Liver (tissue), 9 donors: Measurements from ENCODE around the gene ANKRD49. TPM values are rescaled to one million over a fixed set of nuclear protein-coding genes. Genes with fewer than 3 reads are reported as not detected.

Source experiments
- DNase-seq: peaks from one replicate; pipeline ENCODE4 v3.0.0-alpha.2; 2017; ENCODE audit warnings: low spot score
- H3K27ac ChIP-seq, 2 donors: one replicate each; pipeline ENCODE4 v1.7.0; 2013; ENCODE audit warnings: inconsistent platforms in 2 of 2, low read length in 2 of 2, control low read depth in 1 of 2, low read depth in 1 of 2, mild to moderate bottlenecking in 1 of 2
- H3K27me3 ChIP-seq, 4 donors: one replicate each; pipeline versions ENCODE4 v1.6.1 to v1.7.0; 2013; ENCODE audit warnings: low read length in 3 of 4, inconsistent platforms in 1 of 4, mild to moderate bottlenecking in 1 of 4, moderate library complexity in 1 of 4; ENCODE audit not compliant: control insufficient read depth in 4 of 4, insufficient read depth in 4 of 4
- H3K36me3 ChIP-seq, 4 donors: one replicate each; pipeline versions ENCODE4 v1.6.1 to v1.7.0; 2013; ENCODE audit warnings: low read length in 3 of 4, mild to moderate bottlenecking in 3 of 4, low read depth in 1 of 4, moderate library complexity in 1 of 4; ENCODE audit not compliant: control insufficient read depth in 4 of 4, insufficient read depth in 3 of 4
- H3K4me1 ChIP-seq, 4 donors: one replicate each; pipeline versions ENCODE4 v1.6.1 to v1.7.0; 2013; ENCODE audit warnings: low read length in 3 of 4, mild to moderate bottlenecking in 3 of 4, moderate library complexity in 1 of 4; ENCODE audit not compliant: control insufficient read depth in 4 of 4, insufficient read depth in 4 of 4
- H3K4me3 ChIP-seq, 3 donors: one replicate each; pipeline versions ENCODE4 v1.6.1 to v1.7.0; 2013; ENCODE audit warnings: low read length in 3 of 3, control low read depth in 1 of 3, low read depth in 1 of 3, mild to moderate bottlenecking in 1 of 3
- H3K9ac ChIP-seq, 2 donors: one replicate each; pipeline ENCODE4 v1.7.0; 2013; ENCODE audit warnings: low read length in 2 of 2, mild to moderate bottlenecking in 2 of 2, moderate library complexity in 2 of 2, control low read depth in 1 of 2, low read depth in 1 of 2
- H3K9me3 ChIP-seq, 4 donors: one replicate each; pipeline versions ENCODE4 v1.6.1 to v1.7.0; 2013; ENCODE audit warnings: low read length in 3 of 4; ENCODE audit not compliant: control insufficient read depth in 4 of 4
- EGR1 ChIP-seq, 2 donors: IDR thresholded peaks; 2 replicates each; pipeline ENCODE4 v1.6.1; 2016 to 2018; ENCODE audit warnings: antibody characterized with exemption in 2 of 2, low read depth in 2 of 2
- FOXA1 ChIP-seq: IDR thresholded peaks from 2 replicates; pipeline ENCODE4 v1.6.1; 2016; ENCODE audit warnings: antibody characterized with exemption
- FOXA2 ChIP-seq: IDR thresholded peaks from 2 replicates; pipeline ENCODE4 v1.6.1; 2016; ENCODE audit warnings: antibody characterized with exemption
- GABPA ChIP-seq, 2 donors: IDR thresholded peaks in 1 of 2; conservative IDR thresholded peaks in 1 of 2; 2 replicates each; pipeline ENCODE4 v1.6.1; 2016; ENCODE audit warnings: antibody characterized with exemption in 2 of 2, mild to moderate bottlenecking in 1 of 2, moderate library complexity in 1 of 2
- HNF4A ChIP-seq, 2 donors: conservative IDR thresholded peaks; 2 replicates each; pipeline ENCODE4 v1.6.1; 2016; ENCODE audit warnings: antibody characterized with exemption in 2 of 2, mild to moderate bottlenecking in 2 of 2
- HNF4G ChIP-seq: IDR thresholded peaks from 2 replicates; pipeline ENCODE4 v1.6.1; 2016; ENCODE audit warnings: antibody characterized with exemption
- JUND ChIP-seq, 2 donors: IDR thresholded peaks; 2 replicates each; pipeline ENCODE4 v1.6.1; 2016; ENCODE audit warnings: antibody characterized with exemption in 2 of 2
- NR2F2 ChIP-seq: IDR thresholded peaks from 2 replicates; pipeline ENCODE4 v1.6.1; 2016; ENCODE audit warnings: antibody characterized with exemption
- RAD21 ChIP-seq, 2 donors: IDR thresholded peaks; 2 replicates each; pipeline ENCODE4 v1.6.1; 2016; ENCODE audit warnings: antibody characterized with exemption in 2 of 2, mild to moderate bottlenecking in 2 of 2
- RXRA ChIP-seq, 2 donors: IDR thresholded peaks; 2 replicates each; pipeline ENCODE4 v1.6.1; 2017 to 2018; ENCODE audit warnings: antibody characterized with exemption in 2 of 2, mild to moderate bottlenecking in 1 of 2
- TAF1 ChIP-seq: conservative IDR thresholded peaks from 2 replicates; pipeline ENCODE4 v1.6.1; 2016; ENCODE audit warnings: antibody characterized with exemption, mild to moderate bottlenecking
- YY1 ChIP-seq: IDR thresholded peaks from 2 replicates; pipeline ENCODE4 v1.6.1; 2016; ENCODE audit warnings: antibody characterized with exemption, mild to moderate bottlenecking
- WGBS: extraction: QIAGEN DNeasy Blood & Tissue Kit; methylation state at CpG from one replicate; pipeline ENCODE4 v1.1.7; 2013; 5-methylcytosine and 5-hydroxymethylcytosine counted together
- polyA plus RNA-seq, 2 donors: library from polyadenylated mRNA; stranded (reverse) in 1 of 2; unstranded in 1 of 2; fragments of 200-250 nt in 1 of 2; fragments of >200 nt in 1 of 2; fragmentation: Nextera tagmentation in 1 of 2; extraction: Ambion mirVana in 1 of 2; gene quantifications; one replicate each; pipeline versions ENCODE4 v1.2.1 to v1.2.3, GENCODE V29; 2013 to 2015
- total RNA-seq, 2 donors: library from RNA; depleted of rRNA; stranded (reverse); fragments of >200 nt; gene quantifications; one replicate each; pipeline ENCODE4 v1.2.3, GENCODE V29; 2014
- TF ChIP-seq, protein P1 (sequence below): IDR thresholded peaks from 2 replicates; pipeline ENCODE4 v1.6.1; 2016; ENCODE audit warnings: antibody characterized with exemption
- TF ChIP-seq, protein P2 (sequence below): IDR thresholded peaks from 2 replicates; pipeline ENCODE4 v1.6.1; 2016; ENCODE audit warnings: antibody characterized with exemption
- TF ChIP-seq, protein P3 (sequence below): IDR thresholded peaks from 2 replicates; pipeline ENCODE4 v1.6.1; 2016; ENCODE audit warnings: antibody characterized with exemption
- TF ChIP-seq, protein P4 (sequence below): fragments of 150-350 bp; IDR thresholded peaks from 2 replicates; pipeline ENCODE4 v1.5.1; 2017; ENCODE audit warnings: improper control_type of control experiment, low read depth, low read length; ENCODE audit not compliant: missing input control
- donor health status: healthy.
- donor health status: healthy.
- donor health status: healthy.
- donor health status: healthy.
- donor health status: healthy.

The ANKRD49 gene
- total and polyA plus RNA-seq, 4 donors = 5.4 to 12.3 (median 9.8) TPM

DNA sequence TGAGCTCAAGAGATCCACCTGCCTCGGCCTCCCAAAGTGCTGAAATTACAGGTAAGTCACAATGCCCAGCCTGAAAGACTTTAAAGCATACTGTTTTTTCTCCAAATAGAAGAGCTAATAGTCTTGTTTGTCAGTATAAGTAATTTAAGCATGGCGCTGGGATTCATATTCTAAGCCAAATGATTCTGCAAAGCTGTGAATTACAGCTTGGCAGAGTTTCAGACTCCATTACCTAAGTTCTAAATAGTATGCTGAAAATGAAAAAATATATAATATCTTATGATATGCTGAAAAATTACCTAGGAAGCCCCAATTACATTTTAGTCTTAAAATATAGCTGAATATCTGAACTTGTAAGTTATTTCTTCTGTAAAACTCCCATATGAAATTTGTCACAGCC, 39.5 kb upstream of the ANKRD49 start (continued):
- TF ChIP-seq NR2F2 (no peak), FOXA2 (no peak), GABPA (IDR thresholded peaks at IDR 0.05 in 1 of 2, conservative IDR thresholded peaks at IDR 0.05 in 1 of 2) (no peak), HNF4A (conservative IDR thresholded peaks at IDR 0.05) (no peak), RAD21 (IDR thresholded peaks at IDR 0.05) (no peak), YY1 (no peak), RXRA (IDR thresholded peaks at IDR 0.05) (no peak), HNF4G (no peak), JUND (IDR thresholded peaks at IDR 0.05) (no peak)
- TF ChIP-seq, protein P1, sequence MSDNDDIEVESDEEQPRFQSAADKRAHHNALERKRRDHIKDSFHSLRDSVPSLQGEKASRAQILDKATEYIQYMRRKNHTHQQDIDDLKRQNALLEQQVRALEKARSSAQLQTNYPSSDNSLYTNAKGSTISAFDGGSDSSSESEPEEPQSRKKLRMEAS = no peak
- TF ChIP-seq, protein P2, sequence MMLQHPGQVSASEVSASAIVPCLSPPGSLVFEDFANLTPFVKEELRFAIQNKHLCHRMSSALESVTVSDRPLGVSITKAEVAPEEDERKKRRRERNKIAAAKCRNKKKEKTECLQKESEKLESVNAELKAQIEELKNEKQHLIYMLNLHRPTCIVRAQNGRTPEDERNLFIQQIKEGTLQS = no peak

DNA sequence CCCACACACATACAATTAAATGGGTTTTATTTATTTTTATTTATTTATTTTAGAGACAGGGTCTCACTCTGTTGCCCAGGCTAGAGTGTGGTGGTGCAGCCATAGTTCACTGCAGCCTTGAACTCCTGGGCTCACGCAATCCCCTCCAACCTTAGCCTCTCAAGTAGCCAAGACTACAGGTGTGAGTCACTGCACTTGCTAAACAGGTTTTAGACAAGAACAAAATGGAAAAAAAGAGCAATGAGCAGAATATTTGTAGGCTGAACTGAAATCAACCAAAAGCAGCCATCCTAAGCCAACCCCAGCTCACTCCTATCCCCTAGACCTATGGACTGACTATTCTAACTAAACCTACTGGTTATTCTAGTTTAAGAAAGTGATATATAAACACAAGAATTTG, 37.9 kb upstream of the ANKRD49 start:
- H3K9ac ChIP-seq = no peak overlapping the region
- no peaks in the 10 kb centered on the region for H3K4me1 ChIP-seq
- H3K9me3 ChIP-seq = no peaks in the 10 kb centered on the region
- H3K27ac ChIP-seq = no peak overlapping the region
- peaks cover 0 to 21% (median 7%) of the 10 kb centered on the region in 4 donors for H3K36me3 ChIP-seq
- no peaks in the 10 kb centered on the region for H3K27me3 ChIP-seq
- no peak overlapping the region for H3K4me3 ChIP-seq
- TF ChIP-seq EGR1 (IDR thresholded peaks at IDR 0.05; ENCODE audit: low read depth in 2 of 2) (no peak), RXRA (IDR thresholded peaks at IDR 0.05) (no peak), GABPA (IDR thresholded peaks at IDR 0.05 in 1 of 2, conservative IDR thresholded peaks at IDR 0.05 in 1 of 2) (no peak)
- WGBS = 99% methylated on average over 1 of the region's 1 CpG
- no peak for DNase-seq

DNA sequence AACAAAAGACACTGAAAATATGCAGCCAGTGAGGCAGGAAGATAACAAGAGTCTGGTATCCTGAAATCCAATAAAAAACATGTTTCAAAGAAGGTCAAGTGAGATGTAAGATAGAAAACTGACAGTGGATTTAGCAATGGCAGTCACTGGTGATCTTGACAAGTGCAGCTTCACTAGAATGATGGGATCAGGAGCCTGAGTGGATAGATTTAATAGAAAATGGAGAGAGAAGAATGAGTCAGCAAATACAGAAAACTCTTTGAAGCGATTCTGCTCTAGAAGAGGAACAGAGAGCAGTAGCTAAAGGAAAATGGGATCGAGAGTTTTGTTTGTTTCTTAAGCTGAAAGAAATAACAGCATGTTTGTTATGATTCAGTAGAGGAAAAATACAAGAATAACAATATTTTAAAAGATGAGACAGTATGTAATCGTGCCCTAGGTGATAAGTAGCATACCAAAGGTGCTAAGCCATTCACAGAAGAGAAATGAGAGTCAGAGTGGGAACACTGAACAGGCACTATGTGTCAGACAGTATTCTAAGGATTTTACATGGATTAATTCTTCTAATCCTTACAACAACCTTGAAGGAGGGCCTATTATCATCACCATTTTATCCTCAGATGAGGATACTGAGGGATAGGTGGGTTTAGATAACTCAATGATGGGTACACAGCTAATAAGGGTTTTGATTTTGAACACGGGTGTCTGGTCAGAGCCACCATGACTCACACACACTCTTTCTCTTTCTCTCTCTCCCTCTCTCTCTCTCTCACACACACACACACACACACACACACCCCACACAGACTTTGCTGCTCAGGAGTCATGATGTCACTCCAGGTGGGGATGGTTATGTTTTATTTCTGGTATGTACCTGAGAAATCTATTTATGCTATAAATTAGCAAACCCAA, 36.4 kb upstream of the ANKRD49 start:
- 89% methylated on average over 4 of the region's 4 CpGs for WGBS
- no peak overlapping the region for H3K27ac ChIP-seq
- no peak for TF ChIP-seq JUND (IDR thresholded peaks at IDR 0.05)
- no peak for TF ChIP-seq FOXA1
- TF ChIP-seq RAD21 (IDR thresholded peaks at IDR 0.05) = no peak
- H3K4me3 ChIP-seq = no peak overlapping the region
- H3K4me1 ChIP-seq = no peaks in the 10 kb centered on the region
- H3K9me3 ChIP-seq = no peaks in the 10 kb centered on the region
- no peak overlapping the region for H3K9ac ChIP-seq
- no peaks in the 10 kb centered on the region for H3K27me3 ChIP-seq
- peaks cover 0 to 23% (median 9%) of the 10 kb centered on the region in 4 donors for H3K36me3 ChIP-seq
- DNase-seq = no peak

DNA sequence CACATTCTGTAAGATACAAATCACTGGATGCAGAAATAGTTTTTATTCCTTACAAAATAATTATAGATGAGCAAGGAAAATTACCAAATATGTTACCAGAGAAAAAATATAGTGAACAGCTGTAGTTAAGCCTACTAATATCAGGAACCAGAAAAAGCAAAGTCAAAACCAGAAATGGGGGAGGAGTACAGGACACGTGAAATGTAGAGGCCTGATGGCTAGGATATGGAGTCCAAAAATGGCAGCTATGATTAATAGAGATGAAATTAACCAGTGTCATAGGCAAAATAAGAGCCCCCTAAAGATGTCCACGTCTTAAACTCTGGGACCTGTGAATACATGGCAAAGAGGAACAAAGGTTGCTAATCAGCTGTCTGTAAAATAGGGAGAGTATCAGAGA, 34.2 kb upstream of the ANKRD49 start:
- no peaks in the 10 kb centered on the region for H3K4me1 ChIP-seq
- no peak overlapping the region for H3K9ac ChIP-seq
- H3K4me3 ChIP-seq = no peak overlapping the region
- 94% methylated on average over 2 of the region's 2 CpGs for WGBS
- no peaks in the 10 kb centered on the region for H3K27me3 ChIP-seq
- peaks cover 0 to 25% (median 9%) of the 10 kb centered on the region in 4 donors for H3K36me3 ChIP-seq
- H3K9me3 ChIP-seq = no peaks in the 10 kb centered on the region
- no peak overlapping the region for H3K27ac ChIP-seq
- no peak for DNase-seq
- TF ChIP-seq, protein P3, sequence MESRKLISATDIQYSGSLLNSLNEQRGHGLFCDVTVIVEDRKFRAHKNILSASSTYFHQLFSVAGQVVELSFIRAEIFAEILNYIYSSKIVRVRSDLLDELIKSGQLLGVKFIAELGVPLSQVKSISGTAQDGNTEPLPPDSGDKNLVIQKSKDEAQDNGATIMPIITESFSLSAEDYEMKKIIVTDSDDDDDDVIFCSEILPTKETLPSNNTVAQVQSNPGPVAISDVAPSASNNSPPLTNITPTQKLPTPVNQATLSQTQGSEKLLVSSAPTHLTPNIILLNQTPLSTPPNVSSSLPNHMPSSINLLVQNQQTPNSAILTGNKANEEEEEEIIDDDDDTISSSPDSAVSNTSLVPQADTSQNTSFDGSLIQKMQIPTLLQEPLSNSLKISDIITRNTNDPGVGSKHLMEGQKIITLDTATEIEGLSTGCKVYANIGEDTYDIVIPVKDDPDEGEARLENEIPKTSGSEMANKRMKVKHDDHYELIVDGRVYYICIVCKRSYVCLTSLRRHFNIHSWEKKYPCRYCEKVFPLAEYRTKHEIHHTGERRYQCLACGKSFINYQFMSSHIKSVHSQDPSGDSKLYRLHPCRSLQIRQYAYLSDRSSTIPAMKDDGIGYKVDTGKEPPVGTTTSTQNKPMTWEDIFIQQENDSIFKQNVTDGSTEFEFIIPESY = no peak
- no peak for TF ChIP-seq TAF1
- TF ChIP-seq, protein P2 = no peak
- TF ChIP-seq EGR1 (IDR thresholded peaks at IDR 0.05; ENCODE audit: low read depth in 2 of 2) = no peak
- no peak for TF ChIP-seq JUND (IDR thresholded peaks at IDR 0.05)
- TF ChIP-seq, protein P4, sequence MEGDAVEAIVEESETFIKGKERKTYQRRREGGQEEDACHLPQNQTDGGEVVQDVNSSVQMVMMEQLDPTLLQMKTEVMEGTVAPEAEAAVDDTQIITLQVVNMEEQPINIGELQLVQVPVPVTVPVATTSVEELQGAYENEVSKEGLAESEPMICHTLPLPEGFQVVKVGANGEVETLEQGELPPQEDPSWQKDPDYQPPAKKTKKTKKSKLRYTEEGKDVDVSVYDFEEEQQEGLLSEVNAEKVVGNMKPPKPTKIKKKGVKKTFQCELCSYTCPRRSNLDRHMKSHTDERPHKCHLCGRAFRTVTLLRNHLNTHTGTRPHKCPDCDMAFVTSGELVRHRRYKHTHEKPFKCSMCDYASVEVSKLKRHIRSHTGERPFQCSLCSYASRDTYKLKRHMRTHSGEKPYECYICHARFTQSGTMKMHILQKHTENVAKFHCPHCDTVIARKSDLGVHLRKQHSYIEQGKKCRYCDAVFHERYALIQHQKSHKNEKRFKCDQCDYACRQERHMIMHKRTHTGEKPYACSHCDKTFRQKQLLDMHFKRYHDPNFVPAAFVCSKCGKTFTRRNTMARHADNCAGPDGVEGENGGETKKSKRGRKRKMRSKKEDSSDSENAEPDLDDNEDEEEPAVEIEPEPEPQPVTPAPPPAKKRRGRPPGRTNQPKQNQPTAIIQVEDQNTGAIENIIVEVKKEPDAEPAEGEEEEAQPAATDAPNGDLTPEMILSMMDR = no peak
- TF ChIP-seq NR2F2 = no peak
- no peak for TF ChIP-seq FOXA1
- TF ChIP-seq YY1 = no peak
